Ishikawa (cell line): ENCODE data around the gene KPNA3.

Experiments
- CEBPB ChIP-seq: IDR thresholded peaks from 2 replicates; pipeline ENCODE4 v1.6.1; 2012
- CREB1 ChIP-seq: IDR thresholded peaks from 2 replicates; pipeline ENCODE4 v1.6.1; 2012; ENCODE audit warnings: low read depth
- EGR1 ChIP-seq: IDR thresholded peaks from 2 replicates; pipeline ENCODE4 v1.6.1; 2012
- EP300 ChIP-seq: IDR thresholded peaks from 2 replicates; pipeline ENCODE4 v1.6.1; 2012; ENCODE audit warnings: borderline replicate concordance
- FOXM1 ChIP-seq: IDR thresholded peaks from 2 replicates; pipeline ENCODE4 v1.6.1; 2012; ENCODE audit warnings: low read depth, borderline replicate concordance
- NFIC ChIP-seq: IDR thresholded peaks from 2 replicates; pipeline ENCODE4 v1.6.1; 2012
- RAD21 ChIP-seq: IDR thresholded peaks from 2 replicates; pipeline ENCODE4 v1.6.1; 2012; ENCODE audit warnings: low read depth
- TAF1 ChIP-seq: IDR thresholded peaks from 2 replicates; pipeline ENCODE4 v1.6.1; 2012; ENCODE audit warnings: low read depth, mild to moderate bottlenecking
- TCF12 ChIP-seq: IDR thresholded peaks from 2 replicates; pipeline ENCODE4 v1.6.1; 2012; ENCODE audit warnings: low read depth
- TEAD4 ChIP-seq: IDR thresholded peaks from 2 replicates; pipeline ENCODE4 v1.6.1; 2012
- YY1 ChIP-seq: IDR thresholded peaks from 2 replicates; pipeline ENCODE4 v1.6.1; 2012; ENCODE audit warnings: low read depth
- ZBTB7A ChIP-seq: IDR thresholded peaks from 2 replicates; pipeline ENCODE4 v1.6.1; 2012; ENCODE audit warnings: low read depth
- TF ChIP-seq, protein P1 (sequence below): IDR thresholded peaks from 2 replicates; pipeline ENCODE4 v1.6.1; 2012; ENCODE audit warnings: low read depth, mild to moderate bottlenecking
- TF ChIP-seq, protein P2 (sequence below): IDR thresholded peaks from 2 replicates; pipeline ENCODE4 v1.6.1; 2012
- TF ChIP-seq, protein P3 (sequence below): IDR thresholded peaks from 2 replicates; pipeline ENCODE4 v1.6.1; 2012

Gene KPNA3

DNA sequence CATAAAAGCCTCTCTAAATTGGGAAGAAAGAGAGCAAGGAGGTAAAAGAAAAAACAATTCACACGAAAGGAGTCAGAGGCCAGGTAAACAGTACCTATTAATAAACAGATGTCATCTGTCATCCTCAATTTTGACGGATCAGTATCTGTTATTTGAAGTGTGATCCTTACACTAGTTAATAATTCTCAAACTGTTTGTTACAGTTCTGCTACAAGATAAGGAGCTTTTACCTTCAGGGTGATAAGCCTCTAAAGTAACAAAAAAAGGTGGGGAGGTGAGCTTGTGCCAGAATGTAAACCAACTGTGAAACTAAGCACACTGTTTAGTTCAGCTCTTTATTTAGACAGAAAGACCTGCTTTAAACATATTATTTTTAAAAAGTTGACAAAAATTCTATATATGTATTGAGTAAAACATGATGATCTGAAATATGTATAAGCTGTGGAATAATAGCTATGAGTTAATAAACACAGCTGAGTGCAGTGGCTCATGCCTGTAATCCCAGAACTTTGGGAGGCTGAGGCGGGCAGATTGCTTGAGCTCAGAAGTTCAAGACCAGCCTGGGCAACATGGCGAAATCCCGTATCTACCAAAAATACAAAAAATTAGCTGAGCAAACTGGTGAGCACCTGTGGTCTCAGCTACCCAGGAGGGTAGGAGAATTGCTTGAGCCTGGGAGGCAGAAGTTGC is 52.8 kb downstream of the KPNA3 start:
- no peak for TF ChIP-seq TCF12
- no peak for TF ChIP-seq RAD21
- no peak for TF ChIP-seq ZBTB7A
- TF ChIP-seq CREB1, result no peak
- no peak for TF ChIP-seq TEAD4
- TF ChIP-seq YY1, result no peak
- no peak for TF ChIP-seq EGR1
- TF ChIP-seq, protein P1, sequence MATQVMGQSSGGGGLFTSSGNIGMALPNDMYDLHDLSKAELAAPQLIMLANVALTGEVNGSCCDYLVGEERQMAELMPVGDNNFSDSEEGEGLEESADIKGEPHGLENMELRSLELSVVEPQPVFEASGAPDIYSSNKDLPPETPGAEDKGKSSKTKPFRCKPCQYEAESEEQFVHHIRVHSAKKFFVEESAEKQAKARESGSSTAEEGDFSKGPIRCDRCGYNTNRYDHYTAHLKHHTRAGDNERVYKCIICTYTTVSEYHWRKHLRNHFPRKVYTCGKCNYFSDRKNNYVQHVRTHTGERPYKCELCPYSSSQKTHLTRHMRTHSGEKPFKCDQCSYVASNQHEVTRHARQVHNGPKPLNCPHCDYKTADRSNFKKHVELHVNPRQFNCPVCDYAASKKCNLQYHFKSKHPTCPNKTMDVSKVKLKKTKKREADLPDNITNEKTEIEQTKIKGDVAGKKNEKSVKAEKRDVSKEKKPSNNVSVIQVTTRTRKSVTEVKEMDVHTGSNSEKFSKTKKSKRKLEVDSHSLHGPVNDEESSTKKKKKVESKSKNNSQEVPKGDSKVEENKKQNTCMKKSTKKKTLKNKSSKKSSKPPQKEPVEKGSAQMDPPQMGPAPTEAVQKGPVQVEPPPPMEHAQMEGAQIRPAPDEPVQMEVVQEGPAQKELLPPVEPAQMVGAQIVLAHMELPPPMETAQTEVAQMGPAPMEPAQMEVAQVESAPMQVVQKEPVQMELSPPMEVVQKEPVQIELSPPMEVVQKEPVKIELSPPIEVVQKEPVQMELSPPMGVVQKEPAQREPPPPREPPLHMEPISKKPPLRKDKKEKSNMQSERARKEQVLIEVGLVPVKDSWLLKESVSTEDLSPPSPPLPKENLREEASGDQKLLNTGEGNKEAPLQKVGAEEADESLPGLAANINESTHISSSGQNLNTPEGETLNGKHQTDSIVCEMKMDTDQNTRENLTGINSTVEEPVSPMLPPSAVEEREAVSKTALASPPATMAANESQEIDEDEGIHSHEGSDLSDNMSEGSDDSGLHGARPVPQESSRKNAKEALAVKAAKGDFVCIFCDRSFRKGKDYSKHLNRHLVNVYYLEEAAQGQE, result no peak
- TF ChIP-seq, protein P2, sequence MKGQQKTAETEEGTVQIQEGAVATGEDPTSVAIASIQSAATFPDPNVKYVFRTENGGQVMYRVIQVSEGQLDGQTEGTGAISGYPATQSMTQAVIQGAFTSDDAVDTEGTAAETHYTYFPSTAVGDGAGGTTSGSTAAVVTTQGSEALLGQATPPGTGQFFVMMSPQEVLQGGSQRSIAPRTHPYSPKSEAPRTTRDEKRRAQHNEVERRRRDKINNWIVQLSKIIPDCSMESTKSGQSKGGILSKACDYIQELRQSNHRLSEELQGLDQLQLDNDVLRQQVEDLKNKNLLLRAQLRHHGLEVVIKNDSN, result no peak
- no peak for TF ChIP-seq NFIC
- TF ChIP-seq EP300, result no peak
- TF ChIP-seq FOXM1, result no peak
- TF ChIP-seq TAF1, result no peak
- TF ChIP-seq, protein P3, sequence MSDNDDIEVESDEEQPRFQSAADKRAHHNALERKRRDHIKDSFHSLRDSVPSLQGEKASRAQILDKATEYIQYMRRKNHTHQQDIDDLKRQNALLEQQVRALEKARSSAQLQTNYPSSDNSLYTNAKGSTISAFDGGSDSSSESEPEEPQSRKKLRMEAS, result no peak
- no peak for TF ChIP-seq CEBPB

DNA sequence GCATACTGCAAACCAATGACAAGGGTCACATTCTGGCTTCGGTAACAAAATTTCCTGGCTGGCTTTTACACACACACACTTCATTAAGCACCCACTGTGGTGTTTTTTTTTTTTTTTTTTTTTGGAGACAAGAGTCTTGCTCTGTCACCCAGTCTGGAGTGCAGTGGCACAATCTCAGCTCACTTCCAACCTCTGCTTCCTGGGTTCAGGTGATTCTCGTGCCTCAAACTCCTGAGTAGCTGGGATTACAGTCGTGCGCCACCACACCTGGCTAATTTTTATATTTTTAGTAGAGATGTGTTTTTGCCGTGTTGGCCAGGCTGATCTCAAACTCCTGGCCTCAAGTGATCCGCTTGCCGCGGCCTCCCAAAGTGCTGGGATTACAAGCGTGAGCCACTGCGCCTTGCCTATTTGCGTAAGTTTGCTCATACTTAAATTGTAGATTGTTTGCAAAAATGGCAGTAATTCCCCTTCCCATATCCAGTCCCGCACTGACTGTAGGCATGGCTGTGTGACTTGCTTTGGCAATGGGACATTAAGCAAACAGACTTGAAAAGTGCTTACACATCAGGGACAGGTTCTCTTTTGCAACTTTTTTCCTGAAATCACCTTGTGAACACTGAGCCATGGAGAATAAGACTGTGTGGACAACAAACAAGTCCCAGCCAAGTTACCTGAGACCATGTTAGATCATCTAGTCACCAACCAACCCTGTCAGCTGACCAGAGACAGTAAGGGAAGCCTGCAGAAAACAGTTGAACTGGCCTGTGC is 59.1 kb downstream of the KPNA3 start:
- TF ChIP-seq FOXM1 (no peak), EGR1 (no peak), TCF12 (no peak)
- TF ChIP-seq, protein P2, result peak; percentile 67

DNA sequence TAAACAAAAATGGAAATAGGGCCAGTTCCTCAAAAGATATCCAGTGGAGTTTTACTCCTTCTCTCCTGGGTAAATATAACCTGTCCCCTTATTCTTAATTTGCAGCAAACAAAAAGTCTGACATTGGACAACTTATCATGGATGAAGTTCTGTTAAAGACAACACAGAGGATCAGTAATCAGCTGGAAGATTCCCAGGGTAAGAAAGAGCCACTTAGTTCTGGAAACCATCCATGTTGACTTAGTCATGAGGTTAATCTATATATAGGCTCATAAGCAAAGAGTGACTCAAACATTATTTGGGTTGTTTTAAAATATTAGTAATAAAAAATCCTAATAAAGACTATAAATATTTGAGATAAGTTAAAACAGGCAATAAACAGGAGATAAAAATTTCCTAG is 60.7 kb downstream of the KPNA3 start:
- TF ChIP-seq YY1 (no peak), RAD21 (no peak), FOXM1 (no peak), ZBTB7A (no peak)

DNA sequence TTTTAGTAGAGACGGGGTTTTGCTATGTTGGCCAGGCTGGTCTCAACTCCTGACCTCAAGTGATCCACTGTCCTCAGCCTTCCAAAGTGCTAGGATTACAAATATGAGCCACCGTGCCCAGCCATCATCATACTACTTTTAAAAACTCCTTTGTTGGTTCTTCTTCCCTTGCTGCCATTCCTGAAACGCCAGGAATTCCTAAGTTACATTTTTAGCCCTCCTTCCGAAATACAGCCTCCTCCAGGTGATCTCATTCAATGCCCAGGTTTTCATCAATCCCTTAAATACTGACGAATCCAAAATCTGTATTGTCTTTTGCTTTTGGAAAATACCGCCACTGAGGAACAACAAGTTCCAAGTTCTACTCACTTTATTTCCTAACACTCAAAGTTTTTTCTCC is 75.9 kb downstream of the KPNA3 start:
- no peak for TF ChIP-seq TCF12
- no peak for TF ChIP-seq EP300
- no peak for TF ChIP-seq FOXM1
- TF ChIP-seq, protein P1, result no peak
- TF ChIP-seq CREB1, result no peak

DNA sequence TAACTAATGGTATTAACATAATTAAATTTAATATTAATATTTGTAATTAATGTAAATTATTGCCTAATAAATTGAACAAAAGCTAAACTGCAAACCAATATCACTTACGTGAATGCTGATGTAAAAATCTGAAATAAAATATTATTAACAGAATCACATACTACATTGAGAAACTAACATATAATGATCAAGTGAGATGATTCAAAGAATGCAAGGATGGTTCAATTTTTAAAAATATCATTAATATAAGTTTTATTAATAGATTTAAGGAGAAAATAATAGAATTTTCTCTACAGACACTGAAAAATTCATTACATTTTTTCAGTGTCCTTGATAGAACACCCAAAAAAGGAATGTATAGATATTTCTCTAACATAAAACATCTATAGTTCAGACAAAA is 77.7 kb downstream of the KPNA3 start:
- TF ChIP-seq, protein P2, result no peak
- TF ChIP-seq NFIC (no peak), ZBTB7A (no peak)
- TF ChIP-seq, protein P1, result no peak
